BLaER1 (cell line): Measurements from ENCODE around the gene PAX8.

Source experiments
- H3K27ac ChIP-seq: shearing (Covaris generic); formaldehyde crosslinking; 2 replicates; pipeline ENCODE4 v1.8.1; 2022
- H3K27me3 ChIP-seq: shearing (Covaris generic); formaldehyde crosslinking; 2 replicates; pipeline ENCODE4 v1.8.1; 2022
- H3K36me3 ChIP-seq: shearing (Covaris generic); formaldehyde crosslinking; 2 replicates; pipeline ENCODE4 v1.8.1; 2022
- H3K4me1 ChIP-seq: shearing (Covaris generic); formaldehyde crosslinking; 2 replicates; pipeline ENCODE4 v1.8.1; 2022
- H3K4me2 ChIP-seq: shearing (Covaris generic); formaldehyde crosslinking; 2 replicates; pipeline ENCODE4 v1.8.1; 2022
- H3K4me3 ChIP-seq: shearing (Covaris generic); formaldehyde crosslinking; 2 replicates; pipeline ENCODE4 v1.8.1; 2022
- H3K9ac ChIP-seq: shearing (Covaris generic); formaldehyde crosslinking; 2 replicates; pipeline ENCODE4 v1.8.1; 2022
- H3K9me3 ChIP-seq: shearing (Covaris generic); formaldehyde crosslinking; 2 replicates; pipeline ENCODE4 v1.8.1; 2022
- H4K20me1 ChIP-seq: shearing (Covaris generic); formaldehyde crosslinking; 2 replicates; pipeline ENCODE4 v1.8.1; 2022
- Cebpa-rat ChIP-seq: shearing (Covaris generic); IDR thresholded peaks from 2 replicates; pipeline ENCODE4 v1.8.1; 2022

Gene PAX8

GRCh38 chr2:113201496-113202304, 77.0 kb downstream of the PAX8 start:
- TF ChIP-seq Cebpa-rat: no peak
- Histone ChIP-seq H3K9ac (peak overlapping the region; percentile 54; the same call in 1 of the 2 replicates), H3K4me2 (peak overlapping the region; percentile 77), H3K27me3 (no peaks in the 10 kb centered on the region), H3K27ac (peak overlapping the region; percentile 83), H3K4me3 (no peak overlapping the region), H3K9me3 (no peaks in the 10 kb centered on the region), H3K36me3 (peaks cover 47% of the 10 kb centered on the region), H3K4me1 (peaks cover 50% of the 10 kb centered on the region), H4K20me1 (no peaks in the 10 kb centered on the region)

- Histone ChIP-seq H3K27ac (0 out of 2 replicates have a peak overlapping the region, but pooled peaks have one; percentile 83), H3K9me3 (no peaks in the 10 kb centered on the region), H3K4me1 (peaks cover 50% of the 10 kb centered on the region), H3K36me3 (peaks cover 55% of the 10 kb centered on the region), H4K20me1 (no peaks in the 10 kb centered on the region), H3K4me3 (no peak overlapping the region), H3K9ac (no peak overlapping the region), H3K27me3 (no peaks in the 10 kb centered on the region), H3K4me2 (0 out of 2 replicates have a peak overlapping the region, but pooled peaks have one; percentile 77)
- TF ChIP-seq Cebpa-rat: no peak
Observed at GRCh38 chr2:113200736-113201490, 77.8 kb downstream of the PAX8 start.

DNA sequence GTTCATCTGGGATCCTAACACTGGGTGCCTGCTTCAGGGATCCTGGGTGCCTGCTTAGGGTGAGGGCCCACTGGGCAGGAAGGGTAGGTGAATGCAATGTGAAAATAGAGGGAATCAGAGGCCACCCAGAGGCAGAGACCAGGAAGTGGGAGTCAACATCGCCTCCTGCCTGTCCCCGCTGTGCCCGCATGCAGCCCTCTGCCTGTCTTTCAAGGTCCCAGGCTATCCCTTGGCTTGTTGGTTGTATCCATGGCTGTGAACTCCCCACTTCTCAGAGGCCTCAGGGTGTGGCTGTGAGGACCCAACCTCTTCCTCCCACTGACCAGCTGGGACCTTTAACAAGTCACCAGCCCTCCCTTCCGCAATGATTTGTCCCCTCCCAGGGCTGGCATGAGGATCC, 78.5 kb downstream of the PAX8 start:
- Histone ChIP-seq H3K4me2 (no peak overlapping the region), H4K20me1 (no peaks in the 10 kb centered on the region), H3K36me3 (peaks cover 62% of the 10 kb centered on the region), H3K4me1 (peaks cover 50% of the 10 kb centered on the region), H3K9ac (no peak overlapping the region), H3K9me3 (no peaks in the 10 kb centered on the region), H3K27me3 (no peaks in the 10 kb centered on the region), H3K27ac (no peak overlapping the region), H3K4me3 (no peak overlapping the region)
- TF ChIP-seq Cebpa-rat: no peak

DNA sequence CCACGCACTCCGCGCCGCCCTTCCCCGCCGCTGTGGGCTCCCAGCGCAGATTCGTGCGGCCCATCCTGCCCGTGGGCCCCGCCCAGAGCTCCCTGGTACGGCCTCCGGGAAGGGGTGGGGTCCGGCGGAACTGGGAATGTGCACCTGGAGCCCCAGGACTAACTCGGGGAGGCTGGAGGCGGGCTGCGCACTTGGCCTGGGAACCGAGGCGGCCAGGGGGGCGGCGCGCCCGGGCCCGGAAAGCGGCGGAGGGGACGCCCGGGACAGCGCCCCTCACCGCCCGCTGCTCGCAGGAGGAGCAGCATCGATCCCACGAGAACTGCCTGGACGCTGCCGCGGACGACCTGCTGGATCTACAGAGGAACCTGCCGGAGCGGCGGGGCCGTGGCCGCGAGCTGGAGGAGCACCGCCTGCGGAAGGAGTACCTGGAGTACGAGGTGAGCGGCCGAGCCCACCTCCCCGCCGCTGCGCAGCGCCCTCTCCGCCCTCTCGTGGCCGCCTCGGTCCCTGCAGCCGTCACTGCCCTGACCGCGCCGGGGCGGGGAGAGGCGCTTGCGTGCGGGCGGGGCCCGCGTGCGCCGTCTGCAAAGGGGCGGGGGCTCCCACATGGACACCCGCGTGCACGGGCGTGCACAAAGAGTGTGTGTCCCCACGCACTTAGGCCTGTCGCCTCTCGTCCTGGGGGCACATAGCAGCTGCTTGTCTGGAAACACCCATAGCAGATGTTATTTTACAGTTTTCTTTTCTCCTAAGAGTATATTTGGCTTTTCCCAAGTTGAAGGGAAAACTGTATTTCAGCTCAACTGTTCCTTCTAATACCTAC, 79.7 kb downstream of the PAX8 start:
- H3K4me3 ChIP-seq: peak overlapping the region; percentile 70

DNA sequence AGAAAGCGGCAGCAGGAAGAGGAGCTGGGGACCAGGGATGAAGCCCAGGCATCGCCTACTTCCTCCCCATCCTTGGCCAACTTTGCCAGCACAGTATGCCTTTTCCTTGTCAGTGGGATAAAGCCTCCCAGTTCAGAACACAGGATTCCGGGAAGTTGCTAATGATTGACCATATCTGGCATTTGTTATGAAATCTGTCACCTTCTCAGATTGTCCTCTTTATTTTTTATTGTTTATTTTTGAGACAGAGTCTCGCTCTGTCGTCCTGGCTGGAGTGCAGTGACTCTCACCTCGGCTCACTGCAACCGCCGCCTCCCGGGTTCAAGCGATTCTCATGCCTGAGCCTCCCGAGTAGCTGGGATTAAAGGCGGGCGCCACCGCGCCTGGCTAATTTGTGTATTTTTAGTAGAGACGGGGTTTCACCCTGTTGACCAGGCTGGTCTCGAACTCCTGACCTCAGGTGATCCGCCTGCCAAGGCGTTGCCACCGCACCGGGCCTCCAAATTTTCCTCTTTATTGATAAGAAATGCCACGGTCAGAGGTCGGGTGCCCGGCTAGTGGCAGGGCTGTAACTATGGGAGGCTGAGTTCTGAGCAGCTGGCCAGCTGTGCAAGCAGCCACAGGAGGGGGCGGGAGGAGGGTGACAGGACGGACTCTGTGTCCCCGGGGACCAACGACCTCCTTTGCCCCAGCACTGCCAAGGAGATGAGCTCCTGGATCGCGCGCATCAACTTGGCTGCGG, 80.5 kb downstream of the PAX8 start:
- H3K9ac ChIP-seq: peak overlapping the region; percentile 65; the same call in 1 of the 2 replicates
- no peaks in the 10 kb centered on the region for H3K27me3 ChIP-seq
- H3K36me3 ChIP-seq: peaks cover 80% of the 10 kb centered on the region
- peak overlapping the region; percentile 70 for H3K4me3 ChIP-seq
- peak overlapping the region; percentile 73 for H3K4me2 ChIP-seq
- peaks cover 37% of the 10 kb centered on the region for H3K4me1 ChIP-seq
- peaks cover 5% of the 10 kb centered on the region; the same call in 1 of the 2 replicates for H4K20me1 ChIP-seq
- peak overlapping the region; percentile 63 for H3K27ac ChIP-seq
- no peak for TF ChIP-seq Cebpa-rat
- no peaks in the 10 kb centered on the region for H3K9me3 ChIP-seq

More for the DNA sequence above, 79.7 kb downstream of the PAX8 start:
- Histone ChIP-seq H3K4me2 (peak overlapping the region; percentile 73), H3K27ac (peak overlapping the region; percentile 63), H3K9ac (peak overlapping the region; percentile 65; the same call in 1 of the 2 replicates), H3K4me1 (peaks cover 45% of the 10 kb centered on the region), H4K20me1 (no peaks in the 10 kb centered on the region; the same call in 1 of the 2 replicates), H3K9me3 (no peaks in the 10 kb centered on the region), H3K27me3 (no peaks in the 10 kb centered on the region), H3K36me3 (peaks cover 72% of the 10 kb centered on the region)
- TF ChIP-seq Cebpa-rat: no peak

- Histone ChIP-seq H3K4me1 (peaks cover 30% of the 10 kb centered on the region), H3K4me3 (no peak overlapping the region), H3K27ac (no peak overlapping the region), H4K20me1 (peaks cover 5% of the 10 kb centered on the region; the same call in 1 of the 2 replicates), H3K36me3 (peaks cover 87% of the 10 kb centered on the region), H3K9me3 (no peaks in the 10 kb centered on the region), H3K27me3 (no peaks in the 10 kb centered on the region), H3K9ac (no peak overlapping the region), H3K4me2 (no peak overlapping the region)
- TF ChIP-seq Cebpa-rat: no peak
Observed at GRCh38 chr2:113197347-113198047, 81.2 kb downstream of the PAX8 start.

- peaks cover 24% of the 10 kb centered on the region for H3K4me1 ChIP-seq
Observed at GRCh38 chr2:113196839-113197238, 81.9 kb downstream of the PAX8 start.

GRCh38 chr2:113195923-113196501, 82.7 kb downstream of the PAX8 start:
- peaks cover 9% of the 10 kb centered on the region; the same call in 1 of the 2 replicates for H4K20me1 ChIP-seq
- no peak overlapping the region for H3K4me2 ChIP-seq
- H3K27me3 ChIP-seq: no peaks in the 10 kb centered on the region
- H3K4me3 ChIP-seq: no peak overlapping the region
- H3K9me3 ChIP-seq: no peaks in the 10 kb centered on the region
- no peak for TF ChIP-seq Cebpa-rat
- H3K4me1 ChIP-seq: peaks cover 15% of the 10 kb centered on the region; the same call in 1 of the 2 replicates
- peaks cover 93% of the 10 kb centered on the region for H3K36me3 ChIP-seq
- no peak overlapping the region for H3K27ac ChIP-seq
- H3K9ac ChIP-seq: no peak overlapping the region

More at GRCh38 chr2:113196839-113197238, 81.9 kb downstream of the PAX8 start:
- Histone ChIP-seq H3K27ac (no peak overlapping the region), H3K9ac (no peak overlapping the region), H3K9me3 (no peaks in the 10 kb centered on the region), H3K4me3 (no peak overlapping the region), H3K27me3 (no peaks in the 10 kb centered on the region), H4K20me1 (peaks cover 5% of the 10 kb centered on the region; the same call in 1 of the 2 replicates), H3K36me3 (peaks cover 94% of the 10 kb centered on the region), H3K4me2 (no peak overlapping the region)
- no peak for TF ChIP-seq Cebpa-rat
